GM18505 (cell line): ENCODE results near the gene ARHGAP42.

Experiments
- ATAC-seq: cut with Tn5 transposase; IDR thresholded peaks from one replicate; pipeline ENCODE4 v1.9.1; 2021; ENCODE audit not compliant: unreplicated experiment
- POLR2A ChIP-seq: IDR thresholded peaks from 4 replicates; pipeline ENCODE4 v1.6.1; 2011; ENCODE audit warnings: borderline replicate concordance; ENCODE audit not compliant: insufficient read depth, insufficient read length; ENCODE audit errors: extremely low read depth

The ARHGAP42 gene

GRCh38 chr11:100691896-100692653, 5.0 kb downstream of the ARHGAP42 start:
- no peak for TF ChIP-seq POLR2A
- no peak for ATAC-seq

DNA sequence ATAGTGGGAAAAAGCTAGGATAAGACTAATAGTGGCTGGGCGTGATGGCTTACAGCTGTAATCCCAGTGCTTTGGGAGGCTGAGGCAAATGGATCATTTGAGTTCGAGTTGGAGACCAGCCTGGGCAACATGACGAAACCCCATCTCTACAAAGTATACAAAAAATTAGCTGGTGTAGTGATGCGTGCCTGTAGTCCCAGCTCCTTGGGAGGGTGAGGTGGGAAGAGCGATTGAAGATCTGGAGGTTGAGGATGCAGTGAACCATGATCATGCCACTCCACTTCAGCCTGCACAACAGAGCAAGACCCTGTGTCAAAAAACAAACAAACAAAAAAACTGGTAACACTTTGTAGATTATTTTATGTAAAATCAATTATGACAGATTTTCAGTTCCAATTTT, 8.8 kb downstream of the ARHGAP42 start:
- no peak for TF ChIP-seq POLR2A
- no peak for ATAC-seq

GRCh38 chr11:100703139-100703538, 16.1 kb downstream of the ARHGAP42 start:
- no peak for ATAC-seq
- no peak for TF ChIP-seq POLR2A

GRCh38 chr11:100703801-100704575, 16.9 kb downstream of the ARHGAP42 start:
- TF ChIP-seq POLR2A = no peak
- no peak for ATAC-seq

DNA sequence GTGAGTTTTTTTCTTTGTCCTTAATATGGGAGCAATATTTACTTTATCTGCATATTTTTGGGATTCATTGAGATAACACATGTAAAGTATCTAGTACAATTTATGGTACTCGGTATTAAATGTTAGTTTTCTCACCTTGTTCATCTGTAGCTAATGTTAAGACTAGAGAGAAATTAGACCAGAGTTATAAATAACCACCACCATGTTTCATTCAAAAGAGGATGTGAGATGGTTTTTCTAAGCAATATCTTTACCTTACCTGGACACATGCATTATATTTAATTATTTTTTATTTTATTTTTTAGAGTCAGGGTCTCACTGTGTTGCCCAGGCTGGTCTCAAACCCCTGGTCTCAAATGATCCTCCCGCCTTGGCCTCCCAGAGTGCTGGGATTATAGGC, 18.4 kb downstream of the ARHGAP42 start:
- no peak for TF ChIP-seq POLR2A
- ATAC-seq = peak; percentile 39

- ATAC-seq = peak; percentile 48
- no peak for TF ChIP-seq POLR2A
Measured at GRCh38 chr11:100706179-100706578, 19.1 kb downstream of the ARHGAP42 start.

- TF ChIP-seq POLR2A = no peak
- ATAC-seq = peak; percentile 74
Measured at GRCh38 chr11:100709233-100709957, 22.3 kb downstream of the ARHGAP42 start.

DNA sequence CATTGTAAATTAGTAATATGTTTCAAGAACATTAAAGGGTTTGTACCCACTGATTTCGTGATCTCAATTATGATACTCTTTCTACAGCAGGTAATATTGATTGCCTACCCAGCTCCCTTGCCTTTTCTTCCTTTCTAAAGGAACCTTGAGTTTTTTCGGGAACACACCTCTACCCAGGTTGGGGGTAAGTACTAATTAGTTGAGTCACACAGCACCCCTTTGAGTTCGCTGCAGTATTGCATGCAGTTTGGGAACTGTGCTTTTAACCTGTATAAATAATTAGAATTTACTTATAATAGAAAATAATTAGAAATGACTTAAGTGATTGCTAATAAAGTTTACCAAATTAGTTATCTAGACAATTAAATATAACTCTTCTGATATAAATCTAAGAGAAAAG, 24.9 kb downstream of the ARHGAP42 start:
- no peak for ATAC-seq
- TF ChIP-seq POLR2A = no peak

GRCh38 chr11:100712583-100712982, 25.5 kb downstream of the ARHGAP42 start:
- no peak for ATAC-seq
- no peak for TF ChIP-seq POLR2A

- no peak for ATAC-seq
- no peak for TF ChIP-seq POLR2A
Measured at GRCh38 chr11:100715165-100715761, 28.2 kb downstream of the ARHGAP42 start.

DNA sequence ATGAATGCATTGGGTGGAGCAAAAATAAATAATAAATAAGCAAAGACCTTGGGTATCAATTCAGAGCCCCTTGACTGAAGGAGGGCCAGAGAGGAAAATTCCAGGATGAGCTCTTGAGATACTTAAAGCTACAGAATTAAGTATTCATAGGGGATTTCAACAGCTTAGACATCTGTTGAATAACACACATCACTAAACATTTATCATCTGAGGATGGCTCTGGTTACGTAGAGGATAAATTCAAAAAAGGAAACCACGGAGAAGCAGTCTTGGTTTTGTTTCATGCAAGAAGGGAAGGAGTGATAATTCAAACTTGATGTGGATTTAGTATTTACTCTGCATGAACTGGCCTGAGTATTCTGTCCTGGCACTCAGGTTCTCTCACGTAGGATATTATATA, 29.8 kb downstream of the ARHGAP42 start:
- no peak for ATAC-seq
- TF ChIP-seq POLR2A = no peak

DNA sequence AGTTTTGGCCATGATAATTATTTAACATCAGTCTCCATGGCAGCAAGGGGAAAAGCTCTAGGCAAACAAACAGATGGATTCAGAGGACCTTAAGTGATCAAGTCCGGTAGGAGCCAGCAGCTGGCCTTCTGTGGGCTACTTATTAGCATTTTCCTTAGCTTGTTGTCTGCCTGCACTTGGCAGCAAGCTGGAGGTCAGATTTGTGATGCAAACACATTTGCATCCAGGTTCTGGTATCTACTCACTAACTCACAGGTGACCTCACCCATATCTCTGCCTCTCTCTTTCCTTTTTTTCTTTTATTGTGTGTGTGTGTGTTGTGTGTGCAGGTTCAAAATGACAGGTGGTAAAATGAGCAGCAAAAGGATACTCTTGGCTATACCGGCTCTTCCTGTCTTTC, 32.3 kb downstream of the ARHGAP42 start:
- no peak for TF ChIP-seq POLR2A
- ATAC-seq = no peak

GRCh38 chr11:100719809-100720221, 32.7 kb downstream of the ARHGAP42 start:
- no peak for ATAC-seq
- no peak for TF ChIP-seq POLR2A

DNA sequence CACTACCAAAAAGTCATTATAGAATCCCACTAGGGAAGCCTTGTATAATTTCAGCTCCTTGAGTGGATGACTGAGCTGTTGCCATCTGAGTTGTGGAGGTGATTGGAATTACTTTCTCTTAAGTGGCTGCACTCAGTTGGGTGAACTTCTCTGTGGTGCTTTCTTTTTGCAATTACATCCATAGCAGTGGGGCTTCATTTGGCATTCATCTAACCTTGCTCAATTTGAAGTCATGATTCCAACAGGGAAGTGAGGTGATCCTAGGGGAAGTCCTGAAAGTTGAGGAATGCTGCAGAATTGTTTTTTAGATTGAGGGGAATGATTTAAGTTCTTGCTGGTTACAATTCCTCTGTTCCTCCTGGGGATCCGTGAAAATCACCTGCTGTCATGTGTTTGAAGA, 39.6 kb downstream of the ARHGAP42 start:
- no peak for ATAC-seq

DNA sequence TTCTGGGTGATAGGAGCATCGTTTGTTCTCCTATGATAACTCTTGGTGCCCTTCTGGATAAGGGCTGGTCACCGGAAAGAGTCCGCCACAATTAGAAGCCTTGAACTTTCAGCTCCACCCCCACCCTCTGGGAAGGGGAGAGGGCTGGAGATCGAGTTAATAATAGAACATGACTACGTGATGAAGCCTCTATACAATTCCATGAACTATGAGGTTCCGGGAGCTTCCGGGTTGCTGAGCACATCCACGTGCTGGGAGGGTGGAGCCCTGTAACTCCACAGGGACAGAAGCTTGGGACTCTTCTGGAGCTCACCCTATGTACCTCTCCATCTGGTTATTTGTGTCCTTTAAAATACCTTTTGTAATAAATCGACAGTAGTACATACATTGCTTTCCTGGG, 40.3 kb downstream of the ARHGAP42 start:
- no peak for TF ChIP-seq POLR2A
- no peak for ATAC-seq

More for the DNA sequence above, 39.6 kb downstream of the ARHGAP42 start:
- TF ChIP-seq POLR2A = no peak
